Natural killer cell treated with Interleukin-12 subunit alpha and Interleukin-12 subunit beta and Interleukin-15 and Interleukin-18, amount 100 ng/mL, for 72 hours (primary cell): Measurements from ENCODE around the gene PRDM16. TPM values are rescaled to one million over a fixed set of nuclear protein-coding genes. Genes with fewer than 3 reads are reported as not detected.

Source experiments
- ATAC-seq, 2 donors: fragments of 150-1000 bp; cut with Tn5 transposase in 1 of 2; sonication (Bioruptor Pico), chemical (Tn5 transposase) in 1 of 2; 2 replicates each; pipeline ENCODE4 v1.10.0; 2021
- DNase-seq: peaks from one replicate; pipeline ENCODE4 v3.0.0; 2022; ENCODE audit warnings: low spot score
- H3K27ac Mint-ChIP-seq, 2 donors: 1 replicate in 1 of 2; 2 replicates in 1 of 2; pipeline ENCODE4 v1.8.0; 2022; ENCODE audit warnings: mixed read lengths in 2 of 2, mild to moderate bottlenecking in 1 of 2, moderate library complexity in 1 of 2
- H3K27me3 Mint-ChIP-seq, 2 donors: 1 replicate in 1 of 2; 2 replicates in 1 of 2; pipeline ENCODE4 v1.8.0; 2022; ENCODE audit warnings: mixed read lengths in 2 of 2
- H3K36me3 Mint-ChIP-seq: one replicate; pipeline ENCODE4 v1.8.0; 2022; ENCODE audit warnings: mixed read lengths
- H3K4me1 Mint-ChIP-seq, 2 donors: 1 replicate in 1 of 2; 2 replicates in 1 of 2; pipeline ENCODE4 v1.8.0; 2022; ENCODE audit warnings: low read depth in 2 of 2, mixed read lengths in 2 of 2, mild to moderate bottlenecking in 1 of 2
- H3K4me3 Mint-ChIP-seq: one replicate; pipeline ENCODE4 v1.8.0; 2022; ENCODE audit warnings: mixed read lengths
- H3K9me3 Mint-ChIP-seq: 2 replicates; pipeline ENCODE4 v1.8.0; 2022; ENCODE audit warnings: mixed read lengths
- total RNA-seq, 2 donors: library from RNA; stranded (reverse); gene quantifications; one replicate each; pipeline ENCODE4 v1.2.3, GENCODE V29; 2022

Gene PRDM16
- total RNA-seq, 2 donors from 2014 or later = not detected

DNA sequence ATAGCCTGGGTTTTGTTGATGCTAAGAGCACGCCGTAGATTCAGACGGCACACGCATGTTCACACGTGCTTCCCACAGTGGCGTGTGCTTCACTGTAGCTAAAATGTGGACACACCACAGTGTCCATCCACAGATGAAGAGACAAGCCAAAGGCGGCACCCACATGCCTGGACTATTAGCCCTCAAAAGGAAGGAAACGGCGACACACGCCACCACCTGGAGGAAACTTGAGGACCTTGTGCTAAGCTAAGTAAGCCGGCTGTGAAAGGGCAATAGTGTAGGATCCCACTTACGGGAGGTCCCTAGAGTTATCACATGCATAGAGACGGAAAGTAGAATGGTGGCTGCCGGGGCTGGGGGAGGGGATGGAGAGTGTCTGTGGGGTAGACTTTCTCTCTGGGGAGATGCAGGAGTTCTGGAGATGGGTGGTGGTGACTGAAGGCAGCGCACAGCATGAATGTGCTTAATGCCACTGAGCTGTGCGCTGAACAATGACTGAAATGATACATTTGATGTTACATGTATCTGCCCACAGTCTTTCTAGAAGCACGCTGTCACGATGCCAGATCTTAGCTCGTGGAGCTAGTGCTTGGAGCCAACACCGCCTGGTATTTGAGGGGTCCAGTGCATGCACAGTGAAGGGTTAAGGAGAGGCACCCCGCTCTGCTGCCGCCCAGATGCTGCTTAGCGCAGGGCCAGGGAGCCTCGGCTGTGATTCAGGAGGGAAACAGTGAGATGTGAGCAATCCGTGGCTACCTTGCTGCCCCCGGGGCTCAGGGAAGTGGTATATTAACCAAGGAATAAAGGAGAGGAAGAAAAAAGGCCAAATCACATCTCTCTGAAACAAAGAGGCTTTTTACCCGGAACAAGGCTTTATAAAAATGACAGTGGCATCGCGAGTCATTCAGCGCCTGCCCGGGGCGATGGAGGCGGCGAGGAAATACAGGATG is 103.7 kb downstream of the PRDM16 start:
- Mint-ChIP-seq H3K9me3 (no peaks in the 10 kb centered on the region), H3K27ac (no peak overlapping the region)

DNA sequence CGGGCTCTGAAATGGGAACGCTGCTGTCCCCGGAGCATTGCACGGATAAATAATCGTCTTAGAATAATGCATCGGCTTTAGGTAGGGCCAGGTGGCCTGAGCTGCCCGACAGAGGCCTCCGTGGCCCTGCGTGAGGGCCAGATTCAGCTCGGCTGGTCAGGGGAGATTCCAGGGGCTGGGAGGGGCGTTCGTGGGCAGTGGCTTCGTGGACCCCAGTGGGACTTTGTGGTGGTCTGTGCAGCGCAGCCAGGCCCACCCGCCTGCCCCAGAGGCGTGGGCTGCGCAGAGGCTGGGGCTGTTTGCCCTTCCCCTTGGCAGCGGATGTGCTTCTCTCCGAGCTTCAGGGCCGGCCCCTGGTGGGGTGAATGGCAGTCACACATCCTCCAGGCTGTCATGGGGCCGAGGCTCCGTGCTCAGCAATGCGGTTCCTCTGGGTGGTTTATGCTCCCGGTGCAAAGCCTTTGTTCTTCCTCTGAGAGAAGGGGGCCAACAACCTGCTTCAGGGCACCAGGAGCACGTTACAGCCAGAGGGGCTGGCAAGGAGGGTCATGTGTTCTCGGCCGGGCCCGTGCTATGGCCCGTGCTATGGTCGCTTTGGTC is 104.5 kb downstream of the PRDM16 start:
- DNase-seq (no peak), ATAC-seq (no peak)
- Mint-ChIP-seq H3K4me1 (no peaks in the 10 kb centered on the region), H3K27me3 (peaks cover 15 to 19% of the 10 kb centered on the region in 2 donors), H3K27ac (no peak overlapping the region), H3K36me3 (no peaks in the 10 kb centered on the region), H3K4me3 (no peak overlapping the region), H3K9me3 (no peaks in the 10 kb centered on the region)

More for the DNA sequence above, 103.7 kb downstream of the PRDM16 start:
- DNase-seq = no peak
- no peak for ATAC-seq
- Mint-ChIP-seq H3K4me1 (no peaks in the 10 kb centered on the region), H3K27me3 (peaks cover 15 to 19% of the 10 kb centered on the region in 2 donors), H3K36me3 (no peaks in the 10 kb centered on the region), H3K4me3 (no peak overlapping the region)

DNA sequence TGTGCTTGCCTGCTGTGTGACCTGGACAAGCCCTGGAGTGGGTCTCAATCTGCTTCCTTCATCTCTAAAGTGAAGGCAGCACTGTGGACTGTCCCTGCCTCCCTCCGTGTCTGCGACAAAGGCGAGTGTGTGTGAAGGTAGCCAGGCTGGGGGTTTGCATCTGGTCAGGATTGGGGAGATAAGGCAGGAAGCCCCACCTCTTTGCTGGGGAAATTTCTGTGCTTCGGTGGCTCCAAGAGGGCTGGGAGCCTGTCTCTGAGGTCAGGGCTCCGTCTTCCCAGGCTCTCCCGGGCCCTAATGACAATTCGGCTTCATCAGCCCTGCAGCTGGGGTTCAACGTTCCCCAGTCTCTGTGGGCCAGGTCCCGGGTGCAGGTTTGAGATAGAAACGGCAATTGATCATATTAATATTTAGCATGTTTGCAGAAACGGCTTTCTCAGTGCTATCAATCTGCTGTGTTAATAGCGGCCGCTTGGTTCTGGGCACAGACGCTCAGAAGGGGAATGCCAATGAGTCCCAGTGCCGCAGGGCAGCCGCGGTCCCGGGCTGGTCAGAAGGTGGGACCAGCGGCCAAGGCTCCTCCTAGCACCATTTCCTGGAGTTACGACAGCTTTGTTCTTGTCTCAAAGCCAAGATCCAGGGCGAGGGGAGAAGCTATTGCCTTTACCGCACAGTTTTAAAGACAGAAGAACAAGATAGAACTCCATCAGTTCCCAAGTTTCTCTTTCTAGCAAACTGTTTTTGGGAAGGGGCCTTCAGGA is 105.7 kb downstream of the PRDM16 start:
- Mint-ChIP-seq H3K9me3 (no peaks in the 10 kb centered on the region), H3K27ac (no peak overlapping the region), H3K27me3 (peaks cover 15 to 19% of the 10 kb centered on the region in 2 donors), H3K36me3 (no peaks in the 10 kb centered on the region), H3K4me1 (no peaks in the 10 kb centered on the region), H3K4me3 (no peak overlapping the region)
- DNase-seq = no peak
- ATAC-seq = no peak

DNA sequence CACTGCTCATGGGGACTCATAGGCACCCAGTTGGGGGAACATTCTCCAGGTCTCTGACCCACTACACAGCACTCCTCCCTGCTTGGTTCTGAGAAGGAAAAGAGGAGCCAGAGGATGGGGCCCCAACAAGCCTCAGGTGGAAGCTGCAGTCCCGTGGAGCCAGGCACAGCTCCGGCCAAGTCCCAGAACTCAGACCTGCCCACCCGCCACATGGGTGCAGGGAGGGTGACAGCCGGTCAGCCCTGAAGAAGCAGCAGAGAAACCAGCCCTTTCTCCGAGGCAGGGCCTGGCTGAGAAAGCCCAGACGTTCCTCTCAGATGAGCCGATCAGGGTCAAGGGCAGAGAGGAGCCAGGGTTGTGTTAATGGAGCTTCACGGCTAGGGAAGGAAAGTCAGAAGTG is 106.5 kb downstream of the PRDM16 start:
- no peaks in the 10 kb centered on the region for H3K36me3 Mint-ChIP-seq
- ATAC-seq (no peak), DNase-seq (no peak)
- no peak overlapping the region for H3K4me3 Mint-ChIP-seq
- H3K27ac Mint-ChIP-seq = no peak overlapping the region
- H3K4me1 Mint-ChIP-seq = no peaks in the 10 kb centered on the region
- H3K27me3 Mint-ChIP-seq = peaks cover 15 to 19% of the 10 kb centered on the region in 2 donors
- no peaks in the 10 kb centered on the region for H3K9me3 Mint-ChIP-seq

DNA sequence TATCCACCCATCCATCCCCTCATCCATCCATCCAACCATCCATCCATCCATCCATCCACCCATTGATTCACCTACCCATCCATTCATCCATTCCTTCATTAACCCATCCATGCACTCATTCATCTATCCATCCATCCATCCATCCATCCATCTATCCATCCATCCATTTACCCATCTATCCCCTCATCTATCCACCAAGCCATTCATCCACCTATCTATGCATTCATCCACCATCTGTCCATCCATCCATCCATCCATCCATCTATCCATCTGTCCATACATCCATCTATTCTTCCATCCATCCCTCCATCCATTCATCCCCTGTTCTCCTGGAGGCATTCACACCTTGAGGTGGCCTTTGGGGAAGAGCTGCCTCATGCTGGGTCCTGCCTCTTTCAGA is 107.0 kb downstream of the PRDM16 start:
- Mint-ChIP-seq H3K4me3 (no peak overlapping the region), H3K36me3 (no peaks in the 10 kb centered on the region), H3K9me3 (no peaks in the 10 kb centered on the region), H3K27ac (no peak overlapping the region), H3K27me3 (peaks cover 14 to 19% of the 10 kb centered on the region in 2 donors), H3K4me1 (no peaks in the 10 kb centered on the region)
- no peak for ATAC-seq
- DNase-seq = no peak

DNA sequence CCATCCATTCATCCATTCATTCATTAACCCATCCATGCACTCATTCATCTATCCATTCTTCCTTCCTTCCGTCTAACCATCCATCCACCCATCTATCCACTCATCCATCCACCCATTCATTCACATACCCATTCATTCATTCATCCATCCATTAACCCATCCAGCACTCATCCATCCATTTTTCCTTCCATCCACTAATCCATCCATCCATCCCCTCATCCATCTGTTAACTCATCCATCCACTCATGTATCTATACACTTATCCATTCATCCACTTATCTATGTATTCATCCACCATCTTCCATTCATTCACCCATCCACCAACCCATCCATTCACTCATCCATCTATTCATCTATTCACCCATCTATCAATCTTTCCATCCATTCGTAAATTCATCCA is 107.8 kb downstream of the PRDM16 start:
- DNase-seq (no peak), ATAC-seq (no peak)
- Mint-ChIP-seq H3K4me3 (no peak overlapping the region), H3K27me3 (peaks cover 10 to 19% of the 10 kb centered on the region in 2 donors), H3K27ac (no peak overlapping the region), H3K4me1 (no peaks in the 10 kb centered on the region), H3K36me3 (no peaks in the 10 kb centered on the region), H3K9me3 (no peaks in the 10 kb centered on the region)

DNA sequence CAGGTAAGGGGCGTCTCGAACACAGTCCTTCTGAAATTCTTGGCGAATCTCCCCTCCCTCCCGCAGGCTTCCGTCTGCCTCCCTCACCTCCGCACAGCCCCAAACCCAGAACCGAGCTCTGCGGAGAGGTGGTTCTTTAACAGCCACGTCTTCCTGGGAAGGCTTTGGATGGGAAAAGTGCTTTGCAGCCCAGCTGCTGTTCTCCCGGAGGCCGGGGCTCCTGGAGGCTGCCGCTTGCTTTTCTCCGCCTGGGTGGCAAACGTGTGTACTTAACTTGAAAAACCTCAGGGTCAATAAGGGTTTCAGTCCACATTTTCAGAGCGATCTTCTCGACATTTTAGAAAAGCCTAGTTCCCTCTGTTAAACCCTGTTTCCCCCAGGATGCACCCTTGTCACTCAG is 109.3 kb downstream of the PRDM16 start:
- H3K27me3 Mint-ChIP-seq = peaks cover 0 to 7% of the 10 kb centered on the region in 2 donors
- no peak for ATAC-seq
- no peaks in the 10 kb centered on the region for H3K9me3 Mint-ChIP-seq
- H3K4me1 Mint-ChIP-seq = no peaks in the 10 kb centered on the region
- no peak overlapping the region for H3K4me3 Mint-ChIP-seq
- H3K27ac Mint-ChIP-seq = no peak overlapping the region
- H3K36me3 Mint-ChIP-seq = no peaks in the 10 kb centered on the region
- DNase-seq = no peak

- no peaks in the 10 kb centered on the region for H3K4me1 Mint-ChIP-seq
- ATAC-seq = no peak
- no peak overlapping the region for H3K27ac Mint-ChIP-seq
- H3K9me3 Mint-ChIP-seq = no peaks in the 10 kb centered on the region
- peaks cover 0 to 3% of the 10 kb centered on the region in 2 donors for H3K27me3 Mint-ChIP-seq
- no peak overlapping the region for H3K4me3 Mint-ChIP-seq
- no peak for DNase-seq
- no peaks in the 10 kb centered on the region for H3K36me3 Mint-ChIP-seq
These were observed 110.5 kb downstream of the PRDM16 start for GRCh38 chr1:3179471-3179870.

DNA sequence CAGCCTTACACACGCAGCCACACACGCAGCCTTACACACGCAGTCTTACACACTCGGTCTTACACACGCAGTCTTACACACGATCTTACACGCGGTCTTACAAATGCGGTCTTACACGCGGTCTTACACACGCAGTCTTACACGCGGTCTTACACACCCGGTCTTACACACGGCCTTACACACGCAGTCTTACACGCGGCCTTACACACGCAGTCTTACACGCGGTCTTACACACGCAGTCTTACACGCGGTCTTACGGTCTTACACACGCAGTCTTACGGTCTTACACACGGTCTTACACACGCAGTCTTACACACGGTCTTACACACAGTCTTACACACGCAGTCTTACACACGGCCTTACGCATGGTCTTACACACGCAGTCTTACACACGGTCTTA is 111.9 kb downstream of the PRDM16 start:
- Mint-ChIP-seq H3K27ac (no peak overlapping the region), H3K9me3 (no peaks in the 10 kb centered on the region), H3K36me3 (no peaks in the 10 kb centered on the region), H3K27me3 (peaks cover 6 to 9% of the 10 kb centered on the region in 2 donors), H3K4me3 (no peak overlapping the region), H3K4me1 (peaks cover 0 to 2% of the 10 kb centered on the region in 2 donors)
- no peak for DNase-seq
- ATAC-seq = no peak

DNA sequence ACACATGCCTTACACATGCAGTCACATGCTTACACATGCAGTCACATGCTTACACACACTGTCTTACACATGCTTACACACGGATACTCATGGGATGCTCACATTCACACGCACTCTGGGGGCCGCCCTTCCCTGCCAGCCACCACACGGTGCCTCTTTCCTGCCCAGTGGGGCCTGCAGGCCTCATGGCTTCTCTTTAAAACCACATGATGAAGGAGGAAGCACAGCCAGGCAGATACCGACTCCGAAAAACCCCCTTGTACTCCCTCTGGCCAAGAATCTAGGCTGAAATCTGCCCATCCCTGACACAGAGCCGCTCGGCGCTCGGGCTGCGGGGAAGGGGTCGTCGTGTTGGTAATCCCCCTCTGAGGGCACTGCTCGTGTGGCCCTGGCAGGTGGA is 113.0 kb downstream of the PRDM16 start:
- no peak overlapping the region for H3K4me3 Mint-ChIP-seq
- no peak for ATAC-seq
- H3K9me3 Mint-ChIP-seq = no peaks in the 10 kb centered on the region
- no peak for DNase-seq
- H3K36me3 Mint-ChIP-seq = no peaks in the 10 kb centered on the region
- peaks cover 8 to 9% of the 10 kb centered on the region in 2 donors for H3K27me3 Mint-ChIP-seq
- peaks cover 0 to 2% of the 10 kb centered on the region in 2 donors for H3K4me1 Mint-ChIP-seq
- H3K27ac Mint-ChIP-seq = no peak overlapping the region

- H3K9me3 Mint-ChIP-seq = no peaks in the 10 kb centered on the region
- no peaks in the 10 kb centered on the region for H3K36me3 Mint-ChIP-seq
- no peak for DNase-seq
- ATAC-seq = no peak
- peaks cover 0 to 2% of the 10 kb centered on the region in 2 donors for H3K4me1 Mint-ChIP-seq
- H3K4me3 Mint-ChIP-seq = no peak overlapping the region
- H3K27me3 Mint-ChIP-seq = peaks cover 9 to 13% of the 10 kb centered on the region in 2 donors
- H3K27ac Mint-ChIP-seq = no peak overlapping the region
These were observed 114.4 kb downstream of the PRDM16 start for GRCh38 chr1:3183411-3183810.

DNA sequence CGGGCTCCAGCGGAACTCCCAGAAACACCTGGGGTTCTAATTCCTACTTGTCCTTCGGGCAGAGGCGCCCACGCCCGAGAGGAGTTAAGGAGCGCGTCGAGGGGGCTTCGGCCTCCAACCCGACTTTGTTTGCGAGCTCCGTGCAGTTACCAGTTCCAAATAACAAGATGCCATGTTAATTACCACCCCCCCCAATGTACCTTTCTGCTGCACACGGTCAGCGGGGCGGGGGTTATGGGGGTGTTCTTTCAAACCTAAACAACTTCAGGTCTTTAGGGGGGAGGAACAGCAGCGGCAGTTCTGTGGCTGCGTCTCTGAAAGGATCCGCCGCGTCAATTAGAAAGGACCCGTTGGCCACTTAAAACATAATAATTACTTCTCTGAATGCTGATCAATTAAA is 114.8 kb downstream of the PRDM16 start:
- ATAC-seq = no peak
- H3K9me3 Mint-ChIP-seq = no peaks in the 10 kb centered on the region

DNA sequence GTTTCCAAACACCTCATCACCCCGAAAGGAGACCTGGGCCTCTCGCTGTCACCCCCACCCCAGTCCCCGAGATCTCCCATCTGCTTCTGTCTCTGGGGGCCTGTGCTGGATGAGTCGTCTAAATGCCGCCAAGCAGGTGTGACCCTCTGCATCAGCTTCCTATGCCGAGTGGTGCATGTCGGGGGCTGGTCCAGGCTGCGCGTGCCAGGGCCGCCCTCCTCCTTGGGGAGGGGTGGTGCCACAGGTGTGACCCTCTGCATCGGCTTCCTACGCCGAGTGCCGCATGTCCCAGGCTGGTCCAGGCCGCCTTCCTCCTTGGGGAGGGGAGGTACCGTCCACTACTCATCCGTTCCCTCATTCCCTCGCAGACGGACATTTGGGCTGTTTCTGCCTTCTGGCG is 115.7 kb downstream of the PRDM16 start:
- ATAC-seq = no peak
- DNase-seq = no peak
- H3K4me1 Mint-ChIP-seq = peaks cover 0 to 2% of the 10 kb centered on the region in 2 donors
- peaks cover 9 to 13% of the 10 kb centered on the region in 2 donors for H3K27me3 Mint-ChIP-seq
- no peaks in the 10 kb centered on the region for H3K9me3 Mint-ChIP-seq
- no peak overlapping the region for H3K4me3 Mint-ChIP-seq
- H3K36me3 Mint-ChIP-seq = no peaks in the 10 kb centered on the region
- H3K27ac Mint-ChIP-seq = no peak overlapping the region

More for the DNA sequence above, 114.8 kb downstream of the PRDM16 start:
- Mint-ChIP-seq H3K27me3 (peaks cover 9 to 13% of the 10 kb centered on the region in 2 donors), H3K27ac (no peak overlapping the region), H3K36me3 (no peaks in the 10 kb centered on the region), H3K4me3 (no peak overlapping the region), H3K4me1 (peaks cover 0 to 2% of the 10 kb centered on the region in 2 donors)
- DNase-seq = no peak
